Esophagus muscularis mucosa (tissue), 3 donors: ENCODE measurements around the gene CORO2B.

Experiments used
- CTCF ChIP-seq, 3 experiments: fragments of 200-600 bp in 2 of 3; fragments of 450-650 bp in 1 of 3; sonication (generic) in 2 of 3; IDR thresholded peaks; one replicate each; pipeline ENCODE4 v1.5.1; 2017 to 2019; ENCODE audit warnings: antibody characterized with exemption in 3 of 3, mild to moderate bottlenecking in 2 of 3, moderate library complexity in 1 of 3
- POLR2A ChIP-seq: fragments of 450-650 bp; IDR thresholded peaks from one replicate; pipeline ENCODE4 v1.6.1; 2017; ENCODE audit warnings: antibody characterized with exemption, moderate library complexity, mild to moderate bottlenecking, low read depth

GRCh38 chr15:68553314-68553993 lies 25.3 kb upstream of the CORO2B start:
- TF ChIP-seq CTCF (IDR thresholded peaks at IDR 0.05) (no peak), POLR2A (no peak)
